GM19099 (cell line): ENCODE results near the gene PMP22.

Source experiments
- POLR2A ChIP-seq: IDR thresholded peaks from 3 replicates; pipeline ENCODE4 v1.6.1; 2011; ENCODE audit warnings: low read depth; ENCODE audit not compliant: insufficient read length; ENCODE audit errors: extremely low read depth

PMP22 gene

DNA sequence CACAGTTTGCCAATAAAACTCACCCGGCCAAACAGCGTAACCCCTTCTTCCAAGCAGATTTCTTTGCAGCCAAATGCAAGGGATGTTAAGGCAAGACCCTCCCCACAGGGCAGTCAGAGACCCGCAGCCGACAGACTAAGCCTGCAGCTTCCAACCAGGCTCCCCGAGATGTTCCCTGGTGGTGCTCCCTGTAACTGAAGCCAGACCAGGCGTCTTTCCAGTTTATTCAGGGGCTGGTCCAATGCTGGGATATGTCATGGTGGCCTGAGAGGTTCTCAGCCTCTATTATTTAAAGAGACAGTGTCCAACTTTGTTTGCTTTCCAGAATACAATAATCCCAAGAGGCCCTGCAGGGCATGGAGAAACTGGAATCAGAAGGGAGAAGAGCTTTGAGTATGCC is at the start of gene PMP22:
TSS of gene PMP22 (minus strand) at position 196 of the 400 bp plus-strand sequence. CDS start 4,599 bp downstream, outside the sequence.
- TF ChIP-seq POLR2A: no peak

DNA sequence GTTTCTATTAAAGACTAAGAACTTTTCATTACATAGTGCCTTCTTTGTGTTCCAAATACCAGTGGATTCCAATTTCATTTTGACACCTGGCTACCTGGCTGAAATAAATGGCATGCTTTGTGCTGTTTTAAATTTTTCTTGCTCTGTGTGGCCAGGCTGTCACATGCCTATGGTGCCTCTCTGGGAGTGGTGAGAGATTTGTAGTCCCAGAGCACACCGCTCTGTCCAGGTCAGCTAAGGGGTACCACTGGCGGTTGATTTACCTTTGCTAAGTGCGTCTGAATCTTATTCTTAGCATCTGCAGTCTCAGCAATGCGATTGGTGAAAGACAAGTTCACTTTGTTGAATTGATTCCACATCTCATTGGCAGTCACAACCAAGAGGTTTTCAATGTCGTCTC is 46.9 kb upstream of the PMP22 start:
- TF ChIP-seq POLR2A: no peak

DNA sequence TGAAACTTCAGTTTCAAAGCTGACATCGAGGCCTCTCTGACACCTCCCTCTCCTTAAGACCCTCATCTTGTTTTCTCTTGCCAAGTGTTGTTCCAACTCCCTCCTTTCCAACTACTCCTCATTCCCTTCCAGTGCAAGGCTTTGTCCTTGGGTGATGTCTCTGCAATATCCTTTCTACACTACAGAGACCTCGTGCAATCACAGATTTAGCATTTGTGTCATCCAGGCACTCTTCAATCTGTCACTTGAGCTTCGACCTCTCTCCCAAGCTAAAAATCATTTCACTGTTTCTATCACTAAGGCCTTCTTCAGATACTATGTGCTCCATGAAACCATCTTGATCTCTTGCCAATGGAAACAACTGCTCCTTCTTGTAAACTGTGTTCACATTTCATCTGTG is 44.7 kb upstream of the PMP22 start:
- TF ChIP-seq POLR2A: no peak

GRCh38 chr17:15309236-15309635 is 44.1 kb upstream of the PMP22 start:
- no peak for TF ChIP-seq POLR2A

- no peak for TF ChIP-seq POLR2A
Measured at GRCh38 chr17:15308758-15309157, 43.6 kb upstream of the PMP22 start.

GRCh38 chr17:15307710-15308111 is 42.6 kb upstream of the PMP22 start:
- no peak for TF ChIP-seq POLR2A

GRCh38 chr17:15303851-15304250 is 38.7 kb upstream of the PMP22 start:
- TF ChIP-seq POLR2A: no peak

- TF ChIP-seq POLR2A: no peak
Measured at GRCh38 chr17:15303268-15303667, 38.1 kb upstream of the PMP22 start.

- no peak for TF ChIP-seq POLR2A
Measured at GRCh38 chr17:15301845-15302244, 36.7 kb upstream of the PMP22 start.

DNA sequence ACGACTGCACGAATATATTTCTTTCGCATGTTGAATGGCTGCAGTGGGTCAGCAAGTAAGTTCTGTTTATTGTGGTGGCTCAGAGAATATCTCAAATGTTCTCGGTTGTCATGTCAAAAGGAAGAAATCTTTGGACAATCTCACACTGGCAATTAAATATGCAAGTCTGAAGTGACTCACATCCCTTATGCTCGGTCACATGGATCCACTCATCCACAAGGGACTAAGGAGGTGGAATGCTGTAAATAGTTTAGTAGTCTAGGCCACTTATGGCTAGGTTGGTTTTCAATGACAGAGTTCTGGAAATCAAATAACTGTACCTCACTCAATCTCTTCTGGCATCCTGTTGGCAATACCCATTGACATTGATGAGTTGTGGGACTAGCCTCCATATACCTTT is 33.0 kb upstream of the PMP22 start:
- no peak for TF ChIP-seq POLR2A

- TF ChIP-seq POLR2A: no peak
Measured at GRCh38 chr17:15293558-15293957, 28.4 kb upstream of the PMP22 start.

DNA sequence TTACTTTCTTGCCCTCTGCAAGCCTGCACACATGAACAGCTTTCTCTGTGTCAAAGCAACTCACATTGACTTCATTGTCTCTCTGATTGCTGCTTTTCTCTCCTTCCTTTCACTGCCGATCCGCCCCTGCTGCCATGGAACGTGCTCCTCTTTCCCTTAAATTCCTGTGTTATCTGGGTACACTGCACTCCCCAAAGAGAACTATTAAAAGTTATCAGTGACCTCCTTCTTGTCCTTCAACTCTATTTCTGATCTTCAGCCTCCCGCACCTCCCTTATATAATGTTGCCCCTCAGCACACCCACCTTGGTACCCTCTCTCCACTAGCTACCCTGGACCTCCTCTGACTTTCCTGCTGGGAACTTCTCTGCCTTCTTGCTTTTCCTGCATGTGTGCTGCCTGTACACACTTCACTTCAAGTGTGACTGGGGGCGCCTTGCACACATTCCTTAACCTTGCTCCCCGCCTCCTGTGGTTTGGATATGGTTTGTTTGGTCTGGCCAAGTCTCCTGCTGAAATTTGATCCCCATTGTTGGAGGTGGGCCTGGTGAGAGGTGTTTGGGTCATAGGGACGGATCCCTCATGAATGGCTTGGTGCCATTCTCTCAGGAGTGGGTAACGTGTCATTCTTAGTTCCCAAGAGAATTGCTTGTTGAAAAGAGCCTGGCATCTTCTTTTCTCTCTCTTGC is 26.7 kb upstream of the PMP22 start:
- TF ChIP-seq POLR2A: no peak

DNA sequence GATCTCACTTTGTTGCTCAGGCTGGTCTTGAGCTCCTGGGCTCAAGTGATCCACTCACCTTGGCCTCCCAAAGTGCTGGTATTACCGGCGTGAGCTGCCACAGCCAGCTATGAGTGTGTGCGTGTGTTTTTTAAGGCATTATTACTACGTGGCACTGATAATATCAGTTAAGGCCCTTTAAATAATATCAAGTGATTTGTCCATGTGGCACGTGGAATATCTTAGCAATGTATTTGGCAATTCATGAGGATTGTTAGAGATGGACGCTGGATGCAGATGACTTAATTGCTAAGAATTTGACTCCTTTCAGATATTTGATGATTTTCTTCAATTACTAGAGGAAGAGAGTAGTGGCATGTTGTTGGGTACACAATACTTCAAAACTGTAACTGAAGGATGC is 25.5 kb upstream of the PMP22 start:
- TF ChIP-seq POLR2A: no peak

DNA sequence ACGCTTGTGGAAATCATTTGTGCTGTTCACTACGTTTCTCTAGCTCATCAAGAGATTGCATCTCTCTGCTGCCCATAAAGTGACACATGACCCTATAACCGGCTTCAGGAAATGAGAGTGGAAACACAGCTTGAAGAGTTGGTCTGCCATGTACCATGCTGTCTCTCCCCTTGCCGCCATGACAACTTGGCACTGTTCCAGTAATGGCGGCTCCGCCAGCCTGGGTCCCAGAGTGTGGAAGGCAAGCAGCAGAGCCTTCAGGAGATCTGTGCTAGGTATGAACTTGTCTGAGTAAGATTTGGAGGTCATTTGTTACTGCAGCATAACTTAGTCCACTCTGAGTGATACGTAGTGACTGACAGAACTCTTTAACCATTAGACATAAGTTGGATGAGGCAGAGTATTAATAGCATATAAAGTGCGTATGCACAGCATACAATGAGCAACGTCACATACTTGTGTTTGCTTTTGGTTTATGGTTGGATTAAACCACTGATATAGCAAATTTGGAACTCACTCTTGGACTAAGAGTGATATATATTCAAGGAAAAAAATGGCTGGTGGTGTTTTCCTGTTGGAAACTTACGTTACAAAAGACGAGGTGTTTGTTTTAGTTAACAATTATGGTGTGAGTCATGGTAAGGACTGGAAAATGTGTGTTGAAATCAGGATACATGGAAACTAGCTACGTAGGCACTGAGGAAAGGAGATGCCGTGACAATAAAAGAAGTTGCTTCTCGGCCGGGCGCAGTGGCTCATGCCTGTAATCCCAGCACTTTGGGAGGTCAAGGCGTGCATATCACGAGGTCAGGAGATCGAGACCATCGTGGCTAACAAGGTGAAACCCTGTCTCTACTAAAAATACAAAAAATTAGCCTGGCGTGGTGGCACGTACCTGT is 24.4 kb upstream of the PMP22 start:
- TF ChIP-seq POLR2A: no peak

GRCh38 chr17:15288859-15289258 is 23.7 kb upstream of the PMP22 start:
- no peak for TF ChIP-seq POLR2A

- TF ChIP-seq POLR2A: no peak
Measured at GRCh38 chr17:15287538-15288267, 22.6 kb upstream of the PMP22 start.

DNA sequence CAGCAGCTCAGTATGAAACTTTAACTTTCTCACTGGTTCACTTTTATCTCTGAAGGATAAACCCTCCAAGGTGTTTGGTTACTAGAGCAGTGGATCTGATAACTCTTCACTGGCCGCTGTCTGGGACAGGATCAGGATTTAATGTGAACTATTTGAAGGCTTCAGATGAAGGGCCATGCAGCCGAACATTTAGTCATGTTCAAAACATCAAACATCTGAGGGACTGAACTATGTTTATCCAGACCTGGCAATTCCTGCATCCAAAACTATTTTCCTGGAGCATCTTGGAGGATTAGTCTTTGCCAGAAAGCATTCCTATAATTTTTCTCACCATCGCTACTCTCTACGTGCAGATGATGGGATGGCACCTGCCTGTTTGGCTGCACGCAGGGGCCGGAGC is 20.3 kb upstream of the PMP22 start:
- no peak for TF ChIP-seq POLR2A
